HT-29 (cell line): ENCODE data around the gene CD207. TPM values are rescaled to one million over a fixed set of nuclear protein-coding genes. Genes with fewer than 3 reads are reported as not detected.
"Not testable (repeated sequence)": the region's sequence is repeated elsewhere in the genome, so short reads cannot be mapped to it uniquely, and the experiment has no call there.

Experiments
- DNase-seq: peaks from one replicate; pipeline ENCODE4 v3.0.0-alpha.2; 2015; ENCODE audit warnings: low spot score
- total RNA-seq: library from RNA; depleted of rRNA; stranded (reverse); fragments of >200 nt; shearing (Covaris generic); gene quantifications from 2 replicates; pipeline ENCODE4 v1.2.3, GENCODE V29; 2014; rRNA removed

CD207 gene
- total RNA-seq, result not detected in 2 replicates

GRCh38 chr2:70835643-70836042, at the start of gene CD207:
Gene CD207, minus strand, starts transcription at chr2:70835816. Its CDS starts 40 bp downstream, at chr2:70835776.
- DNase-seq, result no peak

- DNase-seq, result not testable (repeated sequence)
Observed at GRCh38 chr2:70878543-70878942, 42.9 kb upstream of the CD207 start.

- not testable (repeated sequence) for DNase-seq
Observed at GRCh38 chr2:70876138-70876537, 40.5 kb upstream of the CD207 start.

- no peak for DNase-seq
Observed at GRCh38 chr2:70873541-70873940, 37.9 kb upstream of the CD207 start.

GRCh38 chr2:70871398-70872211, 36.0 kb upstream of the CD207 start:
- DNase-seq, result peak; percentile 90

GRCh38 chr2:70870790-70871189, 35.2 kb upstream of the CD207 start:
- no peak for DNase-seq

GRCh38 chr2:70868970-70869369, 33.4 kb upstream of the CD207 start:
- DNase-seq, result no peak

GRCh38 chr2:70861777-70862625, 26.4 kb upstream of the CD207 start:
- peak; percentile 96 for DNase-seq

- DNase-seq, result no peak
Observed at GRCh38 chr2:70855667-70856066, 20.1 kb upstream of the CD207 start.

GRCh38 chr2:70854411-70854810, 18.8 kb upstream of the CD207 start:
- DNase-seq, result no peak

- DNase-seq, result no peak
Observed at GRCh38 chr2:70852824-70853223, 17.2 kb upstream of the CD207 start.

- DNase-seq, result no peak
Observed at GRCh38 chr2:70851704-70852103, 16.1 kb upstream of the CD207 start.

GRCh38 chr2:70850925-70851324, 15.3 kb upstream of the CD207 start:
- DNase-seq, result no peak

GRCh38 chr2:70842401-70842800, 6.8 kb upstream of the CD207 start:
- DNase-seq, result no peak

- no peak for DNase-seq
Observed at GRCh38 chr2:70837980-70838925, 2.6 kb upstream of the CD207 start.

GRCh38 chr2:70834881-70835280, 735 bp downstream of the CD207 start:
- no peak for DNase-seq

- no peak for DNase-seq
Observed at GRCh38 chr2:70834106-70834505, 1.5 kb downstream of the CD207 start.

GRCh38 chr2:70833246-70833645, 2.4 kb downstream of the CD207 start:
- no peak for DNase-seq

GRCh38 chr2:70832386-70832785, 3.2 kb downstream of the CD207 start:
- no peak for DNase-seq

GRCh38 chr2:70831861-70832260, 3.8 kb downstream of the CD207 start:
- no peak for DNase-seq

GRCh38 chr2:70830366-70830765, 5.2 kb downstream of the CD207 start:
- no peak for DNase-seq
